T47D (cell line): Measurements from ENCODE around the gene DERL3.
"Not testable (repeated sequence)": the region's sequence is repeated elsewhere in the genome, so short reads cannot be mapped to it uniquely, and the experiment has no call there.

Experiments
- DNase-seq, 2 experiments: peaks; one replicate each; pipeline versions ENCODE4 v3.0.0 to v3.0.0-alpha.2; 2011 to 2012; ENCODE audit warnings: low read depth in 1 of 2, low spot score in 1 of 2
- JUND ChIP-seq: IDR thresholded peaks from 2 replicates; pipeline ENCODE4 v1.6.1; 2012; ENCODE audit warnings: low read depth
- in situ Hi-C: cut with HindIII; loops from 2 replicates; pipeline ENCODE4 v1.10.0; 2016; ENCODE audit warnings: low sequenced_read_pairs, low pct_unique_long_range_greater_than_20kb

The DERL3 gene

DNA sequence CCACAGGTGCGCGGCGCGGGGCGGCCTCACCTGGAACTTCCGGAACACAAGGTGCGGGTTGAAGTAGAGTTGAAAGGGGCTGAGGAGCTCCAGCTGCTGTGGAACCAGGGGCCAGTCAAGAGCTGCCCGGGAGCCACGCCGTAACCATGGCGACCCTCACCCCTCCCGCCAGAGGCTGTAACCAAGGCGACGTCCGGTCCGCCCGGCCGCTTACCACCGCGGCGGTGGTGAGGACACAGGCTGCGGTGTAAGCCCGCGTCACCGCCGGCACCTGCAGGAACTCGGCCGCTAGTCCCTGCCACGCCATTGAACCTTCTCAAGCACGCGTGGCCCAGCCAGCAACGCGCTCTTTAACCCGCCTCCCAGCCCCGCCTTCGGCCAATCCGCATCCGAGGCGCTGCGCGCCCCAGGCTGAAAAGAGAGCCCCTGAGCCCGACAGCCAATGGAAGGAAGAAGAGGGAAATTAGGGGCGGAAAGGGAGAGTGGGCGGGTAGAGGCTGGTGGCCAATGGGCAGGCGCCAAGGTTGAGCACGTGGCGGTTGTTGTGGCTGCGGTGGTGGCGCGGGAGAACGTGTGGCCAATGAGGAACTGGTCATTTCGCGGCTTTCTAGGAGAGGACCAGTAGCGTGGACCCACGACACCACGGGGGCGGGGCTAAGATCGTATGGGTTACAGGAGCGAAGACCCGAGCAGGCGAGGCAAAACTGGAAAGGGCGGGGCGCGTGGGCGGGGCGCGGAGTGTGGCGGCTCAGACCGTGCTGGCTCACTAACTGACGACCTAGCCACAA, at the start of gene DERL3:
TSS of gene DERL3 (minus strand) at position 326 of the 788 bp plus-strand sequence. CDS start at position 307, 19 bp downstream.
- in situ Hi-C loops = no loop called here
- TF ChIP-seq JUND = no peak

DNA sequence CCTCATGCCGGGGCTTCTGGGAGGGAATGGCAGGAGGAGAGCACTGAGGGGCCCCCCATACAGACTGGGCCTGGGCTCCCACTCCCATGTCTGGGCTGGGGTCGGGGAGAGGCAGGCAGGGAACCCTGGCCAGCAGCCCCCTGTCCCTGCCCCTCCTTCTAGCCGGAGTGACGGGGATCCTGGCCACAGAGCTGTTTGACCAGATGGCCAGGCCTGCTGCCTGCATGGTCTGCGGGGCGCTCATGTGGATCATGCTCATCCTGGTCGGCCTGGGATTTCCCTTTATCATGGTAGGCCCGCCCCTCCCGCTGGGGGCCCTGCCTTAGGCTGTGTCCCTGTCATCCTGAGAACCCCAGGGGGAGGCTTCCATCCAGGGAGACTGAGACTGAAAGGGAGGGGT, 45.3 kb upstream of the DERL3 start:
- in situ Hi-C loops = no loop called here

More for the DNA sequence above, at the start of gene DERL3:
- peak; percentile 79 to 96 for DNase-seq

DNA sequence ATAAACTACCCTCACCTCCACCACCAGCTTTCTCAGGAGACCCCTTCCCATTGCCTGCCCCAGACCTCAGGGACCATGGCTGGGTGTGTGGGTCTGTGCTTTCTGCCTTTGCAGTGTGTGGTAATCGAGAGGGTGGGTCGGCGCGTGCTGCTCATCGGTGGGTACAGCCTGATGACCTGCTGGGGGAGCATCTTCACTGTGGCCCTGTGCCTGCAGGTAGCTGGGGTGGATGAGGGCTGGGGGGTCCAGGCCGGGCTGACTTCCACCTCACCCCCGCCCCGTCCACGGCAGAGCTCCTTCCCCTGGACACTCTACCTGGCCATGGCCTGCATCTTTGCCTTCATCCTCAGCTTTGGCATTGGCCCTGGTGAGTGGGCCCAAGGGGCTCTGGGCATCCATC, 44.9 kb upstream of the DERL3 start:
- TF ChIP-seq JUND = no peak
- in situ Hi-C loops = no loop called here
- DNase-seq = no peak

More for the DNA sequence above, 45.3 kb upstream of the DERL3 start:
- no peak for DNase-seq
- TF ChIP-seq JUND = no peak

DNA sequence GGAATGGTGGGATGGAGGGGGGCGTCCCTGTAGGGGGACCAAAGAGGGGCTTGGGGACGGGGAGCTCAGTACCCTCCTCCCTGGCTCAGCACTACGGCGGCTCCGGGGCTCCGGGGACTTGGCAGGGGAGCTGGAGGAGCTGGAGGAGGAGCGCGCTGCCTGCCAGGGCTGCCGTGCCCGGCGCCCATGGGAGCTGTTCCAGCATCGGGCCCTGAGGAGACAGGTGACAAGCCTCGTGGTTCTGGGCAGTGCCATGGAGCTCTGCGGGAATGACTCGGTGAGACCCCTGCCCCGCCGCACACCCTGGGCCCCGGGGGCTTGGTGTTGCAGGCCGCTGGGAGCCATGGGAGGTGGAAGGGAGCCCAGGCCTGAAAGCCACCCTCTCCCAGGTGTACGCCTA, 43.6 kb upstream of the DERL3 start:
- in situ Hi-C loops = no loop called here
- DNase-seq = no peak
- no peak for TF ChIP-seq JUND

DNA sequence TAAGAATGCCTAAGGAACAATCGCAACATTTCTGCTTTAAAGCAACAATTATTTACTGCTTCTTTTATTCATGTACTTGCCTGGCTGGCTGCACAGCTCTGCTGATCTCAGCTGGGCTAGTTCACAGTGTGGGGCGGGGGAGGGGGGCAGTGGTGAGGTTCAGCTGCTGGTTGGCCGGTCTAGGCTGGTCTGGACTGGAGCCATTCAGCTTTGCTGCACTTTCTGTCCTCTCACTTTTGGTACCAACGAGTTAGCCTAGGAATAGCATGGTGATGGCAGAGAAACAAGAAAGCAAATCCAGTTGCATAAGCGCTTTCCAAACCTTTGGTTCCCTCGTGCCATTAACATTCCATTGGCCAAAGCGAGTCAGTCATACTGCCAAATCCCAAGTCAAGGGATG, 39.4 kb upstream of the DERL3 start:
- no peak for TF ChIP-seq JUND
- DNase-seq = no peak
- in situ Hi-C loops = no loop called here

DNA sequence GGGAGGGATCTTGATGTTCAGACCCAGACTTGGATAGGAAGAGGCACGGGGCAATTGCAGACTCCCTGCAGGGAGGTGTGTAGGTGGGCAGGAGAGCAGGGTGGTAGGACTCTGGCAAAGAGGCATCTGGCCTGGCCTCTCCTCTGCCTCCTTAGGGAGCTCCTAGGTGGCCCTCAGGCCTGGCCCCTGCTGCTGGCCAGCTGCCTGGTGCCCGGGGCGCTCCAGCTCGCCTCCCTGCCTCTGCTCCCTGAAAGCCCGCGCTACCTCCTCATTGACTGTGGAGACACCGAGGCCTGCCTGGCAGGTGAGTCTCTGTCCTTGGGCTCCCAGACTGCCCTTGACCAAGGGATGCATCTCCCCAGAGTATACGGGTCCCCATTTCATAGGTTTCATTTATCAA, 38.8 kb upstream of the DERL3 start:
- TF ChIP-seq JUND = no peak
- in situ Hi-C loops = no loop called here
- DNase-seq = no peak

DNA sequence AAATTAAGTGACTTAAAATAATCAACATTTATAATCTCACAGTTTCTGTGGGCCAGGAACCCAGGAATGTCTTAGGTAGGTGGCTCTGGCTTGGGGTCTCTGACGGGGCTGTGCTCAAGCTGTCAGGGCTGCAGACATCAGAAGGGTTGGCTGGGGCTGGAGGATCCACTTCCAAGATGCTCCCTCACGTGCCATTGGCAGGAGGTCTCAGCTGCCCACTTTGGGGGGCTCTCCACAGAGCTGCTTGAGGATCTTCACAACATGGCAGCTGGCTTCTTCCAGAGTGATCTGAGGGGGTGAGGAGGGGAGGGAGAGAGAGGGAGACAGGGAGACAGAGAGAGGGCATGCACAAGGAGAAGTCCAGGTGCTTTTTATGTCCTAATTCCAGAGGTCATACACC, 37.0 kb upstream of the DERL3 start:
- in situ Hi-C loops = no loop called here
- no peak for TF ChIP-seq JUND
- DNase-seq = no peak

DNA sequence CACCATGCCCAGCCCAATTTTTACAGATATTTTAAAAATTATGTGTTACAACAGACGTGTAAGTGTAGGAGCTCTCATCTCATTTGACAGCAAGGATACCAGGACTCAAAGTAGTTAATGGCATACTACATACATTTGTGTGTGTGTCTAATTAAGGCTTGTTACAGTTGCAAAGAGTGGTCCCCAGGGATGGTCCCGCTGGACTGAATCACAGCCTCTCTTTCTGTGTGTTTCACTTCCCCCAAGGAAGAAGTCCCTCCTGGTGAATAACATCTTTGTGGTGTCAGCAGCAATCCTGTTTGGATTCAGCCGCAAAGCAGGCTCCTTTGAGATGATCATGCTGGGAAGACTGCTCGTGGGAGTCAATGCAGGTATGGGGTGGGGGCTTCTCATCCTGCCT, 36.1 kb upstream of the DERL3 start:
- no peak for DNase-seq
- TF ChIP-seq JUND = no peak
- in situ Hi-C loops = no loop called here

DNA sequence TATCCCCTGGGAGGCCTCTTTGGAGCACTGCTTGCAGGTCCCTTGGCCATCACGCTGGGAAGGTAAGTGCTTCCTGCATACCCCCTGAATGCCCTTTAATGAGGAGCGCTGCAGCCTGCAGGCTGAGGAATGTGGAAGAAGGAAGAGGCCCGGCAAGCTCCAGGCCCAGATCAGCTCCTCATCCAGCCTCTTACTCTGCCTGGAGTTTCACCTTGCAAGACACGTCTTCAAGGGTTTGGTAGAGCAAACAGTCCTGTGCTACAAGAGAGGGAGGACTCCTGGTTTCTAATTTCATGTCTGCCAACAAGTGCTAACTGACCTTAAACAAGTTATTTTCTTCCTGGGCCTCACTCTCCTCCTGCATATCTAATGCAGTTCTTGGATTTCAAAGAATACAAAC, 29.8 kb upstream of the DERL3 start:
- in situ Hi-C loops = no loop called here
- DNase-seq = no peak
- no peak for TF ChIP-seq JUND

DNA sequence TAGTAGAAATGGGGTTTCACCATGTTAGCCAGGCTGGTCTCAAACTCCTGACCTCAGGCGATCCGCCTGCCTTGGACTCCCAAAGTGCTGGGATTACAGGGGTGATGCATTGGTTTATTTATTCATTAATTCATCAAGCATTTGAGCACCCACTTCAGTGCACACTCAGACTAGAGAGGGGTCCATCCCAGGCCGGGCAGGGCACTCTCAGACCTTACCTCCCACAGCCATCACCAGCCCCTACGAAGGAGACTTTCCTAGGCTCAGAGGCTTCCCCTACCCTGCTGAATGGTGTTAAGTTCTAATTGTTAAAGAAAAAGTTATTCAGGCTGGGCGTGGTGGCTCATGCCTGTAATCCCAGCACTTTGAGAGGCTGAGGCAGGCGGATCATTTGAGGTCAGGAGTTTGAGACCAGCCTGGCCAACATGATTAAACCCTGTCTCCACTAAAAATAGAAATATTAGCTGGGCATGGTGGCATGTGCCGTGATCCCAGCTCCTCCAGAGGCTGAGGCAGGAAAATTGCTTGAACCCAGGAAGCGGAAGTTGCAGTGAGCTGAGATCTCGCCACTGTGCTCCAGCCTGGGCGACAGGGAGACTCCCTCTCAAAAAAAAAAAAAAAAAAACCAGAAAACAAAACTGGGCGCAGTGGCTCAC, 25.8 kb upstream of the DERL3 start:
- DNase-seq, in situ Hi-C loops: not testable (repeated sequence)

DNA sequence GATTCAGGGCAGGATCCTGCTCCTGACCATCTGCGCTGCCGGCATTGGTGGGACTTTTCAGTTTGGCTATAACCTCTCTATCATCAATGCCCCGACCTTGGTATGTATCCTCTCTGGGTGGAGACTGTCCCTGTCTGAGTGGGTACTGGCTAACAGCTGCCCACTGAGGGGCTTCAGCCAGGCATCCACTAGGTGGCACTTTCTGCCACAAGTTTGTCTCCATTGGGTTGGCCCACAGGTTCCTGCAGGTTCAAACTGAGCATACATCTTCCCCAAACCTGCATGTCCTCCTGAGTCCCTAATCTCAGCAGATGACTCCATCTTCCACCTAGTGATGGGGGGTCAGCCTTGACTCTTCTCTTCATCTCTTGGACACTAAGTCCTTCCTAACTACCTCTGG, 23.3 kb upstream of the DERL3 start:
- DNase-seq = peak in 1 of 2 experiments; percentile 54
- in situ Hi-C loops = no loop called here
- no peak for TF ChIP-seq JUND

DNA sequence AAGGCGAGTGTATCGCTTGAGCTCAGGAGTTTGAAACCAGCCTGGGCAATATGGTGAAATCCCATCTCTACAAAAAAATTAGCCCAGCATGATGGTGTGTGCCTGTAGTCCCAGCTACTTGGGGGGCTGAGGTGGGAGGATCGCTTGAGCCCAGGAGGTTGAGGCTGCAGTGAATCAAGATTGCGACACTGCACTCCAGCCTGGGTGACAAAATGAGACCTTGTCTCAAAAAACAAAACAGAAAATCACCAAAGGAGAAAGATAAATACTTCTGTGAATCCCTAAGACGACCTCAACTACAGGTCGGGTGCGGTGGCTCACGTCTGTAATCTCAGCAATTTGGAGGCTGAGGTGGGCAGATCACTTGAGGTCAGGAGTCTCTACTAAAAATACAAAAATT, 21.4 kb upstream of the DERL3 start:
- in situ Hi-C loops, DNase-seq: not testable (repeated sequence)

DNA sequence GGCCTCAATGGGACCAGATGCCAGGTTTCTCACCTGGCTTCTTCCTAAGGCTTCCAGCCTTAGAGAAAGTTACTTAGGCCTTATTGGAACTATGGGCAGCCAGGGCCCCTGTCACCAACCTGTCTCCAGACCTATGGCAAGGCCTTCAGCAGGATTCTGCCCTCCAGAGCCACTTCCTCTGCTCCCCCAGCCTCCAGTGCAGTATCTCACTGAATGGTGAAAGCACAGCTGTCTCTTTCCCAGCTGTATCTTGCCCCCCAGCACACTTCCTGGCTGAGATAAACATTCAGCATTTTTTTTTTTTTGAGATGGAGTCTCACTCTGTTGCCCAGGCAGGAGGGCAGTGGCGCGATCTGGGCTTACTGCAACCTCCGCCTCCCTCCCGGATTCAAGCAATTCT, 20.4 kb upstream of the DERL3 start:
- in situ Hi-C loops = no loop called here
- TF ChIP-seq JUND = no peak
- no peak for DNase-seq

DNA sequence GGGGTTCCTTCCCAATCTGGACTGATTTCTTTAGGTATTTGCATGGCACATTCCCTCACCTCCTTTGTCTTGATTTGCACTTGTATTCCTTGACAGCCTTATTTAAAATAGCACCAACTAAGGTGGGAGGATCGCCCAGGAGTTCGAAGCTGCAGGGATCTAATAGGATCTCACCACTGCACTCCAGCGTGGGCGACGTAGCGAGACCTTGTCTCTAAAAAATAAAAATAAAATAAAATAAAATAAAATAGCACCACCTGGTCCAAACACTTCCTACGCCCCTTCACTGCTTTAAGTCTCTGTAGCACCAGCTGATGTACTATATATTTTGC, 19.6 kb upstream of the DERL3 start:
- TF ChIP-seq JUND = no peak
- in situ Hi-C loops = no loop called here
- DNase-seq = no peak
